ENCODE data around the gene EXOSC10.

GRCh38 chr1:11129649-11130390 is 30.2 kb upstream of the EXOSC10 start:
- TF ChIP-seq CTCF (IDR thresholded peaks at IDR 0.05): no peak
- no peak for TF ChIP-seq POLR2A (IDR thresholded peaks at IDR 0.05)

Data from adrenal gland (tissue), 5 donors.